ENCODE measurements around the gene NDUFAF3. TPM values are rescaled to one million over a fixed set of nuclear protein-coding genes. Genes with fewer than 3 reads are reported as not detected.

The NDUFAF3 gene
- total and polyA plus RNA-seq, 2 of the 4 experiments (the other 2 are of a cell fraction): 26.5 to 112 TPM

GRCh38 chr3:48997714-48998637 lies 23.9 kb upstream of the NDUFAF3 start:
- no TSS peak for BruUV-seq (replicated peaks)
- Histone ChIP-seq H3K18ac (ENCODE audit: low read depth, low read length) (no peak overlapping the region), H2BK120ac (ENCODE audit: low read depth, low read length) (no peak overlapping the region), H3K9ac (ENCODE audit: low read depth, low read length) (no peak overlapping the region), H3K79me1 (ENCODE audit: low read depth in 1 of 2, low read length in 2 of 2) (peaks cover 35 to 50% of the 10 kb centered on the region in 2 experiments), H2AK9ac (replicated peaks; ENCODE audit: low read depth, low read length, poor library complexity) (no peak overlapping the region), H3K4me1 (ENCODE audit: control insufficient read depth, insufficient read depth, low read length) (no peaks in the 10 kb centered on the region), H3K23ac (ENCODE audit: low read depth, low read length) (no peak overlapping the region), H2AFZ (replicated peaks; ENCODE audit: low read length, poor library complexity) (no peak overlapping the region), H3K36me3 (ENCODE audit: control insufficient read depth, insufficient read depth, low read length) (peaks cover 6% of the 10 kb centered on the region; the same call in 1 of the 2 replicates), H4K20me1 (ENCODE audit: insufficient read depth, low read length) (no peaks in the 10 kb centered on the region; the same call in 1 of the 2 replicates), H4K5ac (ENCODE audit: low read depth, low read length) (no peak overlapping the region), H2BK15ac (ENCODE audit: low read depth, low read length) (no peak overlapping the region), H3K27me3 (ENCODE audit: control insufficient read depth, insufficient read depth, low read length) (no peaks in the 10 kb centered on the region), H3K9me3 (ENCODE audit: control insufficient read depth, insufficient read depth, low read length) (no peaks in the 10 kb centered on the region), H3K4me3 (ENCODE audit: insufficient read depth, low read depth, low read length) (no peak overlapping the region), H3K14ac (replicated peaks; ENCODE audit: low read depth, low read length) (no peak overlapping the region), H3K56ac (ENCODE audit: extremely low read depth, insufficient read depth, low read length) (no peak overlapping the region), H2BK20ac (ENCODE audit: low read depth, low read length) (no peak overlapping the region), H3K4me2 (ENCODE audit: low read depth, low read length) (no peak overlapping the region), H3K9me1 (ENCODE audit: insufficient read depth, low read length) (no peaks in the 10 kb centered on the region; the same call in 1 of the 2 replicates), H4K91ac (ENCODE audit: insufficient read depth, low read depth, low read length) (no peak overlapping the region), H4K8ac (ENCODE audit: low read depth in 2 of 2, low read length in 2 of 2) (no peak overlapping the region), H2BK5ac (ENCODE audit: low read depth, low read length, poor library complexity, severe bottlenecking) (no peak overlapping the region), H2AK5ac (ENCODE audit: low read depth, low read length) (no peak overlapping the region), H3K27ac (ENCODE audit: insufficient read depth, low read length) (no peak overlapping the region), H3K4ac (ENCODE audit: low read depth, low read length) (no peak overlapping the region)
- dilution Hi-C loops (cut with HindIII; ENCODE audit: low sequenced_read_pairs, unreplicated experiment) (no loop called here), intact Hi-C loops (cut with micrococcal nuclease) (no loop called here), in situ Hi-C loops (cut with MboI; ENCODE audit: low sequenced_read_pairs) (no loop called here)
- DNase-seq (no peak), ATAC-seq (ENCODE audit: low read depth) (no peak)
- WGBS, 2 experiments (ENCODE audit: extremely low coverage in 2 of 2, insufficient read length in 1 of 2): 83% methylated on average over 9 of the region's 20 CpGs; no CpG with 5 or more reads in 1 of the 2 experiments
- TF ChIP-seq POLR2A (IDR thresholded peaks at IDR 0.05; ENCODE audit: low read depth, low read length): no peak
- TF ChIP-seq SMC3 (IDR thresholded peaks at IDR 0.05; ENCODE audit: low read depth, low read length): no peak
- TF ChIP-seq RFX5 (IDR thresholded peaks at IDR 0.05; ENCODE audit: low read depth, low read length): no peak
- no peak for TF ChIP-seq BHLHE40 (IDR thresholded peaks at IDR 0.05; ENCODE audit: low read depth, low read length)
- TF ChIP-seq MXI1 (IDR thresholded peaks at IDR 0.05; ENCODE audit: borderline replicate concordance, low read depth, low read length): no peak
- no peak for TF ChIP-seq CTCF (conservative IDR thresholded peaks at IDR 0.05; ENCODE audit: low read depth, low read length)
- TF ChIP-seq CHD1 (IDR thresholded peaks at IDR 0.05; ENCODE audit: low read depth, low read length): no peak
- TF ChIP-seq NFE2L2 (IDR thresholded peaks at IDR 0.05; ENCODE audit: low read depth, low read length): no peak
- TF ChIP-seq RAD21 (IDR thresholded peaks at IDR 0.05; ENCODE audit: low read length): no peak
- TF ChIP-seq, protein P1, sequence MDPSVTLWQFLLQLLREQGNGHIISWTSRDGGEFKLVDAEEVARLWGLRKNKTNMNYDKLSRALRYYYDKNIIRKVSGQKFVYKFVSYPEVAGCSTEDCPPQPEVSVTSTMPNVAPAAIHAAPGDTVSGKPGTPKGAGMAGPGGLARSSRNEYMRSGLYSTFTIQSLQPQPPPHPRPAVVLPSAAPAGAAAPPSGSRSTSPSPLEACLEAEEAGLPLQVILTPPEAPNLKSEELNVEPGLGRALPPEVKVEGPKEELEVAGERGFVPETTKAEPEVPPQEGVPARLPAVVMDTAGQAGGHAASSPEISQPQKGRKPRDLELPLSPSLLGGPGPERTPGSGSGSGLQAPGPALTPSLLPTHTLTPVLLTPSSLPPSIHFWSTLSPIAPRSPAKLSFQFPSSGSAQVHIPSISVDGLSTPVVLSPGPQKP (IDR thresholded peaks at IDR 0.05; ENCODE audit: borderline replicate concordance, low read depth, low read length): no peak
- no peak for TF ChIP-seq MAZ (IDR thresholded peaks at IDR 0.05; ENCODE audit: borderline replicate concordance, low read depth, low read length)
- TF ChIP-seq RCOR1 (IDR thresholded peaks at IDR 0.05; ENCODE audit: insufficient replicate concordance, low read length): no peak
- no peak for TF ChIP-seq CEBPB (IDR thresholded peaks at IDR 0.05; ENCODE audit: low read depth, low read length)
- no peak for TF ChIP-seq FOS (IDR thresholded peaks at IDR 0.05; ENCODE audit: low read depth, low read length)
- ChIA-PET POLR2A (ENCODE audit: unreplicated experiment) (interaction anchor here (0.6 kb wide), 1 partner anchor 9 kb away, joined by 3 read pairs; the partner anchor contains the start of gene WDR6), CTCF (no interaction called here)

Measured in IMR-90 (cell line).